Kidney tubule cell (primary cell): Measurements from ENCODE around the gene PAFAH2.

Experiments used
- DNase-seq: peaks from one replicate; pipeline ENCODE4 v3.0.0-alpha.2; 2018; ENCODE audit warnings: low spot score

PAFAH2 gene

GRCh38 chr1:25997828-25998761 is at the start of gene PAFAH2:
PAFAH2 (minus strand) TSS chr1:25998063; CDS start chr1:25990816, 7,247 bp downstream.
- DNase-seq, result peak; percentile 99

- DNase-seq, result no peak
Measured at GRCh38 chr1:26047278-26047874, 49.5 kb upstream of the PAFAH2 start.

- DNase-seq, result no peak
Measured at GRCh38 chr1:26046246-26047095, 48.6 kb upstream of the PAFAH2 start.

- no peak for DNase-seq
Measured at GRCh38 chr1:26045722-26046245, 47.9 kb upstream of the PAFAH2 start, which contains the start of gene SLC30A2. SLC30A2 (minus strand) TSS chr1:26046118; CDS start chr1:26045896, 222 bp downstream.

GRCh38 chr1:26044971-26045721 is 47.3 kb upstream of the PAFAH2 start:
- no peak for DNase-seq

- DNase-seq, result no peak
Measured at GRCh38 chr1:26044414-26044813, 46.6 kb upstream of the PAFAH2 start.

- no peak for DNase-seq
Measured at GRCh38 chr1:26043765-26044164, 45.9 kb upstream of the PAFAH2 start.

- no peak for DNase-seq
Measured at GRCh38 chr1:26041978-26042377, 44.1 kb upstream of the PAFAH2 start.

- DNase-seq, result no peak
Measured at GRCh38 chr1:26041401-26041800, 43.5 kb upstream of the PAFAH2 start.

- DNase-seq, result no peak
Measured at GRCh38 chr1:26038904-26039303, 41.0 kb upstream of the PAFAH2 start.

- no peak for DNase-seq
Measured at GRCh38 chr1:26038477-26038876, 40.6 kb upstream of the PAFAH2 start.

GRCh38 chr1:26037904-26038303 is 40.0 kb upstream of the PAFAH2 start:
- DNase-seq, result no peak

GRCh38 chr1:26036756-26037281 is 39.0 kb upstream of the PAFAH2 start:
- DNase-seq, result no peak

GRCh38 chr1:26035959-26036755 is 38.3 kb upstream of the PAFAH2 start:
- DNase-seq, result peak; percentile 84

GRCh38 chr1:26035203-26035958 is 37.5 kb upstream of the PAFAH2 start:
- DNase-seq, result peak; percentile 89

GRCh38 chr1:26034504-26035202 is 36.8 kb upstream of the PAFAH2 start:
- DNase-seq, result no peak

- no peak for DNase-seq
Measured at GRCh38 chr1:26032656-26033357, 34.9 kb upstream of the PAFAH2 start.

GRCh38 chr1:26031611-26032220 is 33.9 kb upstream of the PAFAH2 start:
- no peak for DNase-seq
